HCT116 (cell line): ENCODE results near the gene PRDM9.
"Not testable (repeated sequence)": the region's sequence is repeated elsewhere in the genome, so short reads cannot be mapped to it uniquely, and the experiment has no call there.

Source experiments
- CEBPB ChIP-seq: IDR thresholded peaks from 2 replicates; pipeline ENCODE4 v1.6.1; 2012; ENCODE audit warnings: low read depth
- CTCF ChIP-seq, 3 experiments: fragments of 200-600 bp in 1 of 3; sonication (generic) in 1 of 3; IDR thresholded peaks in 2 of 3; conservative IDR thresholded peaks in 1 of 3; 2 replicates each; pipeline ENCODE4 v1.5.1; 2012 to 2017; ENCODE audit warnings: low read depth in 2 of 3, low read length in 2 of 3, antibody characterized with exemption in 1 of 3, borderline replicate concordance in 1 of 3, control low read depth in 1 of 3, mild to moderate bottlenecking in 1 of 3, mixed read lengths in 1 of 3, mixed run types in 1 of 3, moderate library complexity in 1 of 3; ENCODE audit not compliant: insufficient read depth in 1 of 3
- EZH2 ChIP-seq: fragments of 200-600 bp; sonication (generic); IDR thresholded peaks from 2 replicates; pipeline ENCODE4 v1.6.1; 2017; ENCODE audit warnings: antibody characterized with exemption, mixed run types
- EZH2phosphoT487 ChIP-seq: fragments of 200-600 bp; IDR thresholded peaks from 2 replicates; pipeline ENCODE4 v1.6.1; 2018; ENCODE audit warnings: antibody characterized with exemption, borderline replicate concordance
- MAX ChIP-seq: IDR thresholded peaks from 2 replicates; pipeline ENCODE4 v1.6.1; 2012
- POLR2A ChIP-seq: IDR thresholded peaks from 2 replicates; pipeline ENCODE4 v1.7.0; 2011; ENCODE audit warnings: borderline replicate concordance; ENCODE audit not compliant: insufficient read depth, insufficient read length; ENCODE audit errors: extremely low read depth
- POLR2AphosphoS5 ChIP-seq: IDR thresholded peaks from 2 replicates; pipeline ENCODE4 v1.6.1; 2011; ENCODE audit warnings: mild to moderate bottlenecking, low read depth, low read length, moderate library complexity
- YY1 ChIP-seq: IDR thresholded peaks from 2 replicates; pipeline ENCODE4 v1.6.1; 2011; ENCODE audit warnings: low read length, low read depth, moderate library complexity, mild to moderate bottlenecking; ENCODE audit not compliant: insufficient replicate concordance; ENCODE audit errors: extremely low read depth

DNA sequence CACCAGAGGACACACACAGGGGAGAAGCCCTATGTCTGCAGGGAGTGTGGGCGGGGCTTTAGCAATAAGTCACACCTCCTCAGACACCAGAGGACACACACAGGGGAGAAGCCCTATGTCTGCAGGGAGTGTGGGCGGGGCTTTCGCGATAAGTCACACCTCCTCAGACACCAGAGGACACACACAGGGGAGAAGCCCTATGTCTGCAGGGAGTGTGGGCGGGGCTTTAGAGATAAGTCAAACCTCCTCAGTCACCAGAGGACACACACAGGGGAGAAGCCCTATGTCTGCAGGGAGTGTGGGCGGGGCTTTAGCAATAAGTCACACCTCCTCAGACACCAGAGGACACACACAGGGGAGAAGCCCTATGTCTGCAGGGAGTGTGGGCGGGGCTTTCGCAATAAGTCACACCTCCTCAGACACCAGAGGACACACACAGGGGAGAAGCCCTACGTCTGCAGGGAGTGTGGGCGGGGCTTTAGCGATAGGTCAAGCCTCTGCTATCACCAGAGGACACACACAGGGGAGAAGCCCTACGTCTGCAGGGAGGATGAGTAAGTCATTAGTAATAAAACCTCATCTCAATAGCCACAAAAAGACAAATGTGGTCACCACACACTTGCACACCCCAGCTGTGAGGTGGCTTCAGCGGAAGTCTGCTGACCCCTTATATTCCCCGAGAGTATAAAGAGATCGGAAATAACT, 20.0 kb downstream of the PRDM9 start:
- not testable (repeated sequence) for TF ChIP-seq MAX; CEBPB; EZH2; EZH2phosphoT487; CTCF (IDR thresholded peaks at IDR 0.05 in 2 of 3, conservative IDR thresholded peaks at IDR 0.05 in 1 of 3; ENCODE audit: borderline replicate concordance in 1 of 3, insufficient read depth in 1 of 3, low read depth in 2 of 3, low read length in 2 of 3); POLR2A; POLR2AphosphoS5; YY1
